A673 (cell line): ENCODE measurements around the gene SUMF2. TPM values are rescaled to one million over a fixed set of nuclear protein-coding genes. Genes with fewer than 3 reads are reported as not detected.
"Not testable (repeated sequence)": the region's sequence is repeated elsewhere in the genome, so short reads cannot be mapped to it uniquely, and the experiment has no call there.

Experiments used
- BruUV-seq: library from RNA; stranded (reverse); fragments of 400-500 nt; replicated peaks from 2 replicates; lab custom pipeline; 2021; lab: Mats Ljungman, UMichigan
- CTCF ChIA-PET: fragments of 300-600 bp; sonication (Branson Sonifier 250); formaldehyde crosslinking; loops from one replicate; lab custom pipeline; 2022; ENCODE audit warnings: antibody characterized with exemption; lab: Charles Lee
- POLR2A ChIA-PET: fragments of 300-600 bp; sonication (Branson Sonifier 250); formaldehyde crosslinking; loops from one replicate; lab custom pipeline; 2022; ENCODE audit warnings: antibody characterized with exemption; ENCODE audit not compliant: low non-redundant PET; lab: Charles Lee
- DNase-seq: peaks from one replicate; pipeline ENCODE4 v3.0.0-alpha.2; 2015; ENCODE audit warnings: low spot score
- H3K27ac ChIP-seq: fragments of 200-600 bp; sonication (generic); 2 replicates; pipeline ENCODE4 v1.5.1; 2016; ENCODE audit warnings: mixed run types, low read depth, mild to moderate bottlenecking, mixed read lengths, antibody characterized with exemption, low read length; ENCODE audit not compliant: poor library complexity, severe bottlenecking
- H3K27me3 ChIP-seq: fragments of 200-600 bp; sonication (generic); replicated peaks from 2 replicates; pipeline ENCODE4 v1.6.1; 2017; ENCODE audit warnings: mixed run types, low read depth, mild to moderate bottlenecking, mixed read lengths, antibody characterized with exemption, low read length; ENCODE audit not compliant: insufficient read depth, poor library complexity
- H3K36me3 ChIP-seq: fragments of 200-600 bp; sonication (generic); 2 replicates; pipeline ENCODE4 v1.6.1; 2016; ENCODE audit warnings: mixed run types, mild to moderate bottlenecking, mixed read lengths, antibody characterized with exemption, low read length; ENCODE audit not compliant: insufficient read depth, poor library complexity, severe bottlenecking
- H3K4me1 ChIP-seq: fragments of 200-600 bp; sonication (generic); 2 replicates; pipeline ENCODE4 v1.6.1; 2017; ENCODE audit warnings: mixed run types, mild to moderate bottlenecking, mixed read lengths, antibody characterized with exemption, low read length; ENCODE audit not compliant: insufficient read depth, poor library complexity, severe bottlenecking
- H3K4me3 ChIP-seq: fragments of 200-600 bp; sonication (generic); 2 replicates; pipeline ENCODE4 v1.5.1; 2016; ENCODE audit warnings: low read depth, mixed run types, mild to moderate bottlenecking, mixed read lengths, low read length; ENCODE audit not compliant: poor library complexity, severe bottlenecking
- H3K9me3 ChIP-seq: fragments of 200-600 bp; sonication (generic); 2 replicates; pipeline ENCODE4 v1.6.1; 2016; ENCODE audit warnings: mixed run types, low read depth, mild to moderate bottlenecking, mixed read lengths, antibody characterized with exemption, low read length; ENCODE audit not compliant: poor library complexity, severe bottlenecking
- EZH2 ChIP-seq: fragments of 200-600 bp; sonication (generic); IDR thresholded peaks from 2 replicates; pipeline ENCODE4 v1.6.1; 2017; ENCODE audit warnings: borderline replicate concordance, low read depth, mild to moderate bottlenecking, mixed read lengths, antibody characterized with exemption, low read length; ENCODE audit not compliant: poor library complexity, severe bottlenecking
- intact Hi-C: fragments of 100-400 bp; cut with micrococcal nuclease; formaldehyde crosslinking; loops from one replicate; pipeline ENCODE4 v1.10.0; 2022; ENCODE audit not compliant: unreplicated experiment
- total RNA-seq: library from RNA; stranded (reverse); gene quantifications from 2 replicates; pipeline ENCODE4 v1.2.3, GENCODE V29; 2021
- TF ChIP-seq, protein P1 (sequence below): fragments of 300-800, 200-600 bp; sonication (generic); conservative IDR thresholded peaks from 2 replicates; pipeline ENCODE4 v1.5.1; 2017; ENCODE audit warnings: low read depth, mild to moderate bottlenecking, antibody characterized with exemption, low read length, moderate library complexity, mixed read lengths

The SUMF2 gene
- total RNA-seq, 1 experiment from 2014 or later: 157 TPM

DNA sequence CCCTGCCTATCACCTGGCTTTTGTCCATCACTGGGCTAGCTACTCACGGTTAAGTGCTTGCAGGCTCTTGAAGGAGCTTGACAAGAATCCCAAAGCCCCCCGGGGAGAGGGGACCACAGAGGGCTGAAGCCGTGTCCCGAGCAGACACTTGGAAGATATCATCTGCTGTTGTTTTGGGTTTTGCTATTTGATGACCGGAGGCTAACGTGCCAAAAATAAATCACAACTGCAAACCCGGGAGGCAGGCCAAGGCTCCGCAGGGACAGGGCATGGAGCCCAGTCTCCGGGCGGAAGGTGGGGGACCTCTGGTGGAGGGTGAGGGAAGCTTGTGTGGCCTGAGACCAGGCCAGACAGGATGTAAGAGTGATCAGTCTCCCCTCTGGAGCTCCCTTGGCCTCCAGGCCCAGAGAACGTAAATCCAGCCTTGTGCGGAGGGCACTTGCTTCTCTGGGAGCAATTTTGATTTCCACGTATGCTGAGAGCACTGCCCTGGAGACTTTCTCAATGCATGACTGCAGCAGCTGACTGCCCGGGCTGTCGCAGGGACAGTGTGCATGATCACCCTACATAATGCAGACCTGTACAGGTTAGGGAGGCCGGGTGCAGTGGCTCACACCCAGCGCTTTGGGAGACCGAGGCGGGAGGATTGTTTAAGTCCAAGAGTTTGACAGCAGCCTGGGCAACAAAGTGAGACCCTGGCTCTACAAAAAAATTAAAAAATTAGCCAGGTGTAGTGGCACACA, 28.9 kb downstream of the SUMF2 start, which contains the start of gene PHKG1:
Gene PHKG1, minus strand, starts transcription at position 164 of the 743 bp plus-strand sequence. CDS start 4,011 bp downstream, outside the sequence.
- BruUV-seq: no TSS peak
- intact Hi-C loops: no loop called here
- H3K27me3 ChIP-seq: no peaks in the 10 kb centered on the region
- POLR2A ChIA-PET: no interaction called here
- H3K4me1 ChIP-seq: no peaks in the 10 kb centered on the region
- TF ChIP-seq, protein P1, sequence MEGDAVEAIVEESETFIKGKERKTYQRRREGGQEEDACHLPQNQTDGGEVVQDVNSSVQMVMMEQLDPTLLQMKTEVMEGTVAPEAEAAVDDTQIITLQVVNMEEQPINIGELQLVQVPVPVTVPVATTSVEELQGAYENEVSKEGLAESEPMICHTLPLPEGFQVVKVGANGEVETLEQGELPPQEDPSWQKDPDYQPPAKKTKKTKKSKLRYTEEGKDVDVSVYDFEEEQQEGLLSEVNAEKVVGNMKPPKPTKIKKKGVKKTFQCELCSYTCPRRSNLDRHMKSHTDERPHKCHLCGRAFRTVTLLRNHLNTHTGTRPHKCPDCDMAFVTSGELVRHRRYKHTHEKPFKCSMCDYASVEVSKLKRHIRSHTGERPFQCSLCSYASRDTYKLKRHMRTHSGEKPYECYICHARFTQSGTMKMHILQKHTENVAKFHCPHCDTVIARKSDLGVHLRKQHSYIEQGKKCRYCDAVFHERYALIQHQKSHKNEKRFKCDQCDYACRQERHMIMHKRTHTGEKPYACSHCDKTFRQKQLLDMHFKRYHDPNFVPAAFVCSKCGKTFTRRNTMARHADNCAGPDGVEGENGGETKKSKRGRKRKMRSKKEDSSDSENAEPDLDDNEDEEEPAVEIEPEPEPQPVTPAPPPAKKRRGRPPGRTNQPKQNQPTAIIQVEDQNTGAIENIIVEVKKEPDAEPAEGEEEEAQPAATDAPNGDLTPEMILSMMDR: peak; percentile 33; the same call in 1 of the 2 replicates
- no peak for TF ChIP-seq EZH2
- DNase-seq: peak; percentile 45
- no peaks in the 10 kb centered on the region for H3K9me3 ChIP-seq
- H3K4me3 ChIP-seq: no peak within 1 kb of the TSS
- H3K36me3 ChIP-seq: no peaks in the 10 kb centered on the region
- H3K27ac ChIP-seq: no peak within 1 kb of the TSS
- CTCF ChIA-PET: interaction anchor here (0.6 to 0.7 kb wide), 2 partner anchors 555 to 1328 kb away, joined by 3 read pairs; no protein-coding TSS in a partner anchor

DNA sequence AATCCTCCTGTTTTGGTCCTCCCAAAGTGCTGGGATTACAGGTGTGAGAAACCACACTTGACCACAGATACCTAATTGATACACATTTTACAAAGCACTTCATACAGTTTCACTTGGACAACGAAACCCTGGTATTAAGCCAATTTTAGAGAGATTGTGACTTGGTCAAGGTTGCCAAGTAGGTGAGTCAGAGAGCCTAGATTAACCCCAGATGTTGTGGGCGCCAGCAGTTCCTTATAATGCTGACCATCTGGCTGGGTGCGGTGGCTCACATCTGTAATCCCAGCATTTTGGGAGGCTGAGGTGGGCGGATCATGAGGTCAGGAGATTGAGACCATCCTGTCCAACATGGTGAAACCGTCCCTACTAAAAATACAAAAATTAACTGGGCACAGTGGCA, 33.6 kb downstream of the SUMF2 start:
- no peak for TF ChIP-seq EZH2
- TF ChIP-seq, protein P1: no peak
- Histone ChIP-seq H3K27me3 (no peaks in the 10 kb centered on the region), H3K36me3 (peaks cover 36% of the 10 kb centered on the region), H3K27ac (no peak overlapping the region), H3K4me3 (no peak overlapping the region), H3K9me3 (no peaks in the 10 kb centered on the region), H3K4me1 (no peaks in the 10 kb centered on the region)
- POLR2A ChIA-PET: no interaction called here
- intact Hi-C loops: no loop called here
- no peak for DNase-seq
- no TSS peak for BruUV-seq
- CTCF ChIA-PET: no interaction called here

DNA sequence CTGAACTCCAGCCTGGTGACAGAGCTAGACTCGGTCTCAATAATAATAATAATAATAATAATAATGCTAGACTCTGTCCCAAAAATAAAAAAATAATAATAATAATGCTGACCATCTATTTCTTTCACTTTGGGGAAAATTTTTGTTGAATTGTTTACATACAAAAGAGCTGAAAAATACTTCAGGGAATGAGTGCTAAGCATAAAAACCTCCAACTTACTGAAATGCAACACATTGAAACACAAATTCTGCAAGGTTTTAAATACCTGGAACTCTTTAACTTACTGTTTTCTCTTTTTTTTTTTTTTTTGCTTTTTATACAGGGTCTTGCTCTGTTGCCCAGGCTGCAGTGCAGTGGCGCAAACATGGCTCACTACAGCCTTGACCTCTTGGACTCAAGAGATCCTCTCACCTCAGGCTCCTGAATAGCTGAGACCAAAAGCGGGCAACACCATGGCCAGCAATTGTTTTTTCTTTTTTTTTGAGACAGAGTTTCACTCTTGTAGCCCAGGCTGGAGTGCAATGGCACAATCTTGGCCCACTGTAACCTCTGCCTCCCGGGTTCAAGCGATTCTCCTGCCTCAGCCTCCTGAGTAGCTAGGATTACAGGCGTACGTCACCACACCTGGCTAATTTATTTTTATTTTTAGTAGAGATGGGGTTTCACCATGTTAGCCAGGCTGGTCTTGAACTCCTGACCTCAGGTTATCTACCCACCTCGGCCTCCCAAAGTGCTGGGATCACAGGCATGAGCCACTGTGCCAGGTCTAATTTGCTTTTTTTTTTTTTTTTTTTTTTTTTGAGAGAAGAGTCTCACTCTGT, 34.3 kb downstream of the SUMF2 start:
- H3K9me3 ChIP-seq, H3K4me1 ChIP-seq, H3K27me3 ChIP-seq, BruUV-seq, H3K4me3 ChIP-seq, CTCF ChIA-PET, H3K27ac ChIP-seq, intact Hi-C loops, DNase-seq, POLR2A ChIA-PET: not testable (repeated sequence)
- peaks cover 43% of the 10 kb centered on the region for H3K36me3 ChIP-seq
